Measurements from ENCODE around the gene SLC6A15.

SLC6A15 gene

DNA sequence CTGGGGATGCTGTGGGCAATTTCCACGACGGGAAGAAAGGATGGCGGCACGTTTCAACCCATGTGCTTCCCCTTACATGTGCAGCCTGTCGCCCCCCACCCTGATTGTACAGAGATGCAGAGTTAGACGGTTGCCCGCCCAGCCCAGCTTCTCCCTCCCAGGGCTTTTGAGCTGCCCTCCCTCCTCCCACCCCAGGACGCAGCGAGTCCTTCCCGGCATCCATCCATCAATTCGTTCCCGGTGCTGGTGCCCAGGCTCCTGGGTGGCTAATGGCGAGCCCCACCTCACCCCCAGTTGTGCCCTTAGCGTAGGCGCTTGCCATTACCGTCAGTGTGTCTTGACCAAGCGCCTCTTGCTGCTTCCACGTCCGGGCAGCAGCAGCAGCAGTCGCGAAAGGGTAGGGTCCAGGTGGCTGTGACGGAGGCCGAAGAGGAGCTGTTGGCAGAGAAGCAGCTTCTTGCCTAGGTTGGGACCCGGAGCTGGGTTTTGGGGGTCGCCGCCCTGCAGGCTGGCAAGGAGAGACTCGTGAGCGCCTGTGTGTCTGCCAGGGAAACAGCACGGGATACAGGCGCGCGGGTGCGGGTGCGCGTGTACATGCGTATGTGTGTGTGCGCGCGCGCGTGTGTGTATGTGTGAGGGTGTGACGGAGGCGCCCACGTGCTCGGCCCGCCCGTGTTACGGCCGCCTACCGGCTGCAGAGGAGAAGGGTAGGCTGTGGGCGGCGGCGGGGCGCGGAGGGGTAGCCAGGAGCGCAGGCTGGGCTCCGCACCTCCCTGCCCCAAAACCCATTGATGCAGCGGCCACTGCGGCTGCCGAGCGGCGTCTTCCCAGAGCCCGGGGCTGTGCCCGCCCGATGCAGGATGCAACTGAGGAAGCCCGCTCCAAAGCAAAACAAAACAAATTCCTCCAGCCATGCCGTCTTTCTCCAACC lies at the start of gene SLC6A15:
Gene SLC6A15, minus strand, starts transcription at position 602 of the 931 bp plus-strand sequence. CDS start 20,679 bp downstream, outside the sequence.
- peak; percentile 40 for DNase-seq

DNA sequence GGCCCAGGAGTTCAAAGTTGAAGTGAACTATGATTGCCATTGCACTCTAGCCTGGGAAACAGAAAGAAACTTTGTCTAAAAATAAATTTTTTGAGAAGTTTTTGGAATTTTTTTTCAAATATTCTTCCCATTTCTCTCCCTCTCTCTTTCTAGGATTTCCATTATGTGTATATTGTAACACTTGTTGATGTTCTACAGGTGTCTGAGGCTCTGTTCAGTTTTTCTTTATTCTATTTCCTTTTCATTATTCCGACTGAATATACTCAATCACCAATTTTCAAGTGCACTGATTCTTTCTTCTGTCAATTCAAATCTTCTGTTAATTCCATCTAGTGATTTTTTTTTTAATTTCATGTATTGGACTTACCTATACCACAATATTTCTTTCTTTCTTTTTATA lies 48.3 kb upstream of the SLC6A15 start:
- DNase-seq, result no peak

DNA sequence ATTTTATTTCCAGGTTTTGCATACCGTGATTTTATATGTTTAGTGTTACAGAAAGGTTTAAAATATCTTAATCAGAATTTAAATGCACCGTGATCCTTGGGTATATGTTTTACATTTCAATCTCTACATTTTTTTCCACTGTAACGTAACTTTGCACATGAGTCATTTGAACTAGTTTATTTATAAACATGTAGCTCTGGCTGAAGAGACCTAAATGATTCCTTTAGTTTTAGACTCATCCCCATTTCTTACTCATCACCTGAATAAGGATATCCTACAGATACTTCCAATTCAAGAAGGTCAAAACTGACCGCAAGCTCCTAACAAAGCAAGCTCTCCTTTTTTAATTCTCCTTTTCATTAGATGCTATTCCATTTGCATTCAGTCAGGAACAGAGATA lies 42.7 kb upstream of the SLC6A15 start:
- DNase-seq, result no peak

DNA sequence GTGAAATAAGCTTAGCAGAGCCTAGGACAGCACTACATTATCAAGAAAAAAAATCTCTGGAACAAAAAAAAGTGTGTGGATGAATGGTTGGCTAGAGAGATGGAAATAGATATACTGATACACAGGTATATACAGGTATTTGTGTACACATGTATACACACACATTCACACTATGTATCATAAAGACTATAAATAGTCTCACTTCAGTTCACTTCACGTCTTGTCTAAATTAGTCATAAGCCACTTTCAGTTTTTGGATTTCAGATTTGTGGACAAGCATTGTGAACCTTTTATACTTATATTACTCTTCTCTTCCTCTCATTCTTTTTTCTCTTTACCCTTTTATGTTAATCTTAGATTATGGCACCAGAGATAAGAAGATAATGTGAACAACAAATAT lies 41.8 kb upstream of the SLC6A15 start:
- DNase-seq, result no peak

DNA sequence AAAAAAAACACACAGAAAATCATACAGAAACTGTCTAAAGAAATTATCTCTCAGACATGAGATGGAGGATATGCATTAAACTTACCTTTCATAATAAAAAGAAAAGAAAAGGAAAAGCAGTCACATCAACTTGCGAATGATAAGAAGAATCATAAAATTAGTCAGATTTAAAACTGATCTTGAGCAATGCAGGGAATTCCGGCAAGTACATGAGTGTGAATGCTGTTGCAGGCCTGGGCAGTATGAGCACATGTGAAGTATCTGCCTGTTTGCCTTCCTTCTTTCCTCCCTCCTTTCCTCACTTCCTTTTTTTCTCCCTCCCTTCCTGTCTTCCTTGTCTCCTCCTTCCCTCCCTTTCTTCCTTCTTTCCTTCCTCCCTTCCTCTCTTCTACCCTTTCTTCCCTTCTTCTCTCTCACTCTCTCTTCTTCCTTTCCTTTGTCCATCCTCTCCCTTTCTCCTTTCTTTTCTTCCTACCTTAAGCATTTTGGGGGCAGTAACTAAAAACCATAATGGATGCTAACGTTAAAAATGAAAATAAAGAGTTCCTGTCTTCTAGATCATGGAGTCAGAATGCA lies 38.5 kb upstream of the SLC6A15 start:
- no peak for DNase-seq

DNA sequence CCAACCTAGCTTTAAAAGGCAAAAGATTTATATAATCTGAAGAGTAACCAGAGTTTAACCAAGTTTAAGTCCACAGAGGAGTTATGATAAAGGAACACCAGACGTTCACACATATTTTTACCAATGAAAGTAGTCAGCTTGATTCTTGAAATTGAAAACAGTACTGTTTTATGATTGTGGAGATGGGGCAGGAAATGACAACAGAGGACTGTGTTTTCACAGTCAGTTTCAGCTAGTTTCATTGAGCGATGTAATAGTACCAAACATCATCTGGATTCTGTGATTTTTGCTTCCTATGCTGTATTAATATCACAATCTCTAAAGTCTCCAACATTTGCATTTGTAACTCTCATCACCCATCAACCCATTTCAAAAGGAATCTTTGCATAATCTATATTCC lies 34.2 kb upstream of the SLC6A15 start:
- no peak for DNase-seq

DNA sequence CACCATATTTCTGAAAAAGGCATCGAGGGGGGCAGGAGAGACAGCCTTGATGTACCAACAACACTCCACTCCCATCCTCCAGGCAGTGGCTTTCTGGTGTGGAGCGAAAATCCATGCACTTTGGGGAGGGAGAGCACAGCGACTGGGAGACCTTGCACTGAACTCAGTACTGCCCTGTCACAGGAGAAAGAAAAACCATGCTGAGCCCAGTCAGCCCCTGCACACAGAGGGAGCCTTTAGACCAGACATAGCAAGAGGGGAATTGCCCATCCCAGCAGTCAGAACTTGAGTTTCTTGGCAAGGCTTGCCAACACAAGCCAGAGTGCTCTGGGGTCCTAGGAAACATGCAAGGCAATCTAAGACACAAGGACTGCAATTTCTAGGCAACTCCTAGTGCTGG lies 24.8 kb upstream of the SLC6A15 start:
- DNase-seq, result no peak

DNA sequence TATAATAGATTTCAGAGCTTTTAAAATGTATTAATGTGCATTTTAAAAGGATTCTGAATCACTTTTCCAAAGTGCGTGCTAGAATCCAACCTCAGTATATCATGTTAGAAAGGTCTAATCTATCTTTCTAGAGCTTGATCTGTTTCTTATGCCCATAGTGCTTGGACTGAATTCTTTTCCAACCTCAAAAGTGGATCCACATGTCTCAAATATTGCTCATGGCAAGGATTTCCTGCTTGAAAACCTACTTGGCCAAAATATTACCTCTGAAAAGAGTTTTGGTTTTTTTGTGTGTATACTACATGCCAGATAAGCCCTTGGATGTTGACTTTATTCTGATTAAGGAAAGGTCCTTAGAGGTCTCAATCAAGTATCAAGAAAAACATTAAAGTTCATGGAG lies 16.9 kb upstream of the SLC6A15 start:
- DNase-seq, result no peak

DNA sequence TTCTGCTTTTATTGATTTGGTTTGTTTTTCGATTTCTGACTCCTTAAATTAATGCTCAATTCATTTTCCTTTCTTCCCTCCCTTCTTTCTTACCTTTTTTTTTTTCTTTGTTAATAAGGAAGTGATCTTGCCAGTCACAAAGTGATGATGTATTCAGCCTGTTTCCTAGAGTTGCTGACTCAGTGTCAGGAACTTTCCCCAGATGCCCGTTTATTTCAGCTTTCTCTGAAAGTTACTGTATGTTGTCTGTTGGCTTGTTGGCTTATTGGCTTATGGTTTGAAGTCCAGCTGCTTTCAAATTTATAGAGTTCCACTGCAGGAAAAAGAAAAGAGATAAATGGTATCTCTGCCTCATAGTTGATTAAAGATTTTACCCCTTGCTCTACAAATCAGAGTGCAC lies 12.4 kb upstream of the SLC6A15 start:
- DNase-seq, result no peak

DNA sequence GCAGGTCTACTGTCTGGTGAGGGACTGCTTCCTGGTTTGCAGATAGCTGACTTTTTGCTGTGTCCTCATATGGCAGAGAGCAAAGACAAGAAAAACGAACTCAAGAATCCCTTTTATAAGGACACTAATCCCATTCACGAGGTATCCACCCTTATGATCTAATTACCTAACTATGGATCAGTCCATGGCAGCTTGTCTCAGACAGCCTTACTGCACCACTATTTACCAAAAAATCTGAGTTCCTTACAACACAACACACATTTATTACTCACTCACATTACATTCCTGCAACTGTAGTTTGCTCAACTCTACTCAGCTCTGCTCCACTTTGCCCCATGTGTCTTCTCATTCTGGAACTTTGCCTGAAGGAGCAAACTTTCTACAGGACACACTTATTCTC lies 10.1 kb upstream of the SLC6A15 start:
- DNase-seq, result no peak

DNA sequence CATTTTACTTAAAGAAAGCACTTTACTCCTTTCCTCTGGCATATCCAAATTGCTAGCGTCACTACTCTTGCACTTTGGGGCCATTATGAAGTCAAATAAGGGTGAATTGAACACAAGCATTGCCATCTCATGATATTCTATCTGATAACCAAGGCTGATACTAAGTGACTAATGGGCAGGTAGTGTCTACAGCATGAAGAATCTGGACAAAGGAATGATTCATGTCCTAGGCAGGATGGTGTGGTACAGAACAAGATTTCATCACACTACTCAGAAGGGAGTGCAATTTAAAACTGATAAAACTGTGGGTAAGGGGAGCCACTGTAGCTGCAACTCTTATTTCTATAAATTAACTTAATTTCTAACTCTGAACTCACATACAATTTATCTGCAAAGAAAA lies 7.7 kb upstream of the SLC6A15 start:
- no peak for DNase-seq

DNA sequence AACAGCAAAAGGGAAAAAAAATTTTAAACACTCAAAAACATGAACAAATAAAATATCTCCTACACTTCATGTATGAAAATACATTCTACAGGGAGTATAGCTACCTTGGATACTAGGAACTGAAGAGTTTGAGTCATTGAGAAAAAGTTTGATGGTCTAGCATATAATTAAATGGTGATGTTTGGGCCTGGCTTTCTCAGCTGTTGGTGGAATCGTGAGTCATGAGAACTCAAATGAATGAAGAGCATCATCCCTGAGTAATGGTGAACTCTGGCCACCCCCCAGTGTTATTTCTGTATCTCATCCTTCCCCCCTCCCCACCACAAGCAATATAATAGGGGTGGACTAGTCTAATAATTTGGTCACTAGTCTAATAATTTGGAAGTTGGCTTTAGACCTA lies 6.7 kb upstream of the SLC6A15 start:
- DNase-seq, result no peak

DNA sequence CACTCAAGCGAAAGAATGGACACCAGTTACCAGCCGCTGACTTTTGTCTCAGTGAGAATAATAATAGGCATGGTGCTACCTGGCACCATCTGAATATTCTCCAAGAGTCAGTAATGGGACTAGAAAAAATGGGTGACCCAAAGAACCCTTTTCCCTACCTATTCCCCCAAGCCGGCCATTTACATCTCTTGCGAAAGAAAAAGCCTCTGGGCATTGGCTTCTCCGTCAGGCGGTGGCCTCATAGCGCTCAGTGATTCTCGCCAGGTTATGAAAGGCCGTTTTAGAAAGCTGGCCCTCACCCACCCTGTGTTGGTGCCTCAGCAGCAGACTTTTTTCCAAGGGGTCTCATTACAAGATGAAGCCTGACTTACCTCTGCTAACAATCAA lies 523 bp upstream of the SLC6A15 start:
- DNase-seq, result no peak

DNA sequence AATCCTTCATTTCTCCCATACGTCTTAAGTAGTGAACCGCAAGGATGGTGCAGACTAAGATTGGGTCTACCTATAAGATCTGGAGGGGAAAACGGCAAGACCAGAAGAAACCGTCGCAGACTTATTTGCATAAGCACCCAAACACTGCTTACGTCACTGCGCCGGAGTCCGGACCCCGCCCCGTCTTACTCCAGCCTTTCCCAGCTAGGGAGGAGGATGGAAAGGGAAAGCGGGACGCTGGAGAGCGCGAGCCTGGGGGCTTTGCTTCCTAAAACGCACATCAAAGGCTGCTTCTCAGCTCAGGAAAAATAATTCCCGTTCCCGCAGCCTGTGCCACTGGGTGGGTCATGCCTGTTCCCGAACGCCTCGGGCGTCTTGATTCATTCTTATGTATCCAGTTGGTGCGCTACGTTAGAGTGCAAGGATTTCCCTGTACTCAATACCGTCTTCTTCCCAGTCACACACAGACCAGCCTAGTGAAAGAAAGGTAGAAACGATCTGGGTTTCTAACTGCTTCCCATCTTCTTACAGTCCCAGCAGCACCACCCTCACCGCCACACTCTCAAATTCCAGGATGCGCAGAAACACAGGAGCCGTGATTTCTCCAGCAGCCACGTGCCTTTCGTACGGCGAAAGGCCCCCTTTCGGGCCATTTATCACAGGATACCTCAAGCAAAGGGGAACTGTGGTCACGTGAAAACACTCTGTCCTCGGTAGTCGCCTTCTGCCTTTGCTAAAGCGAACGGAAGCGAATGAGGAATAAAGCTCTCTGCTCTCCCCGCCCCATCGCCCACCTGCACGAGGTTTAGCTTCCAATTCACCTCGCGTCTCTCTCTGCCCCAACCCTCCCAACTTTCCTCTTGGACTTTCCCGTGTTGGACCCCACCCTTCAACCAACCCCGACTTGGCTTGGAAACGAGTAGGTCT lies 1.1 kb downstream of the SLC6A15 start:
- DNase-seq, result peak; percentile 11

DNA sequence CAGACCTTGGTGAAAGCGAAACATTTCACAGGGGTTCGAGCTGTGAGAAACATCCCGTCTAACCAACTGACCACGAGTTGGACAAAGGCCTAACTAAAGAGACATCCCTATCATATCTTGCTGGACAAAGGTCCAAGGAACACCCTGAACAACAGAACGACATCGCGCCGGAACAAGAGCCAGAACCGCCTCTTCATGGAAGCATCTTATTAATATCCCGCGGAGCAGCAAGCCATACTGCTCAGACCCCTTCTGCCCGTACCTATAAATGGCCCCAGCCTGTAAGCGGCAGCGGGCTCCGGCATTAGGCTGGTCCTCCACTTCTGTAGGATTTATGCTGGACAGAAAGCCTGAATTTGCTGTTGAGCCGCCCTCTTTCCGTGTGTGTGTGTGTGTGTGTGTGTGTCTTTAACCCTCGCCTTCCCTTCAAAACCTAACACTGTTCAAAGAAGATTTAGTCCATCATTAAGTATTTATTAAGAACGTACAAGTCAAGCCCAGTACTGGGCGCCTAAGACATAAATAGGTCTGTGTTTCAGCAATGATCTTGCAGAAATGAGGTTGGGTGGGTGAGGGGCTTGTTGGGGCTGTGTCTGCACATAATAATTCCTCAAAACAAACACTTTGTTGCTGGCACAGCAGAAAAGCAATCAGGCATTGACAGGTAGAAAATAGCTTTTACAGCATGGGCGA lies 1.9 kb downstream of the SLC6A15 start:
- no peak for DNase-seq

DNA sequence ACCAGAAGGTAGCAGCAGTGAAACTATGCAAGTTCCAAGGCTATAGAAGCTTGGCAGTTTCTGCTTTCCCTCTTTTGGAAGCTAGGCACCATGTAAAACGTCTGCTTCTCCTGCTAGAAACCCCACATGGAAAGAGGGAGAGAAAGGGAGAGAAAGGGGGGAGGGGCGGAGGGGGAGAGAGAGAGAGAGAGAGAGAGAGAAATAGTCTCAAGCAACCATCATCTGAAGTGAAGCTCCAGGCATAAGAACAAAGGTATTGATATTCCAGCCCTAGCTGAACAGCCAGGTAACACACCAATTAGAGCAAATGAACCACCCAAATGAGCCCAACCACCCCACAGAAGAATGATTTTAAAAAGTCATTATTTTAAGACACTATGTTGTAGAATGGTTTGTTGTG lies 8.5 kb downstream of the SLC6A15 start:
- DNase-seq, result no peak

DNA sequence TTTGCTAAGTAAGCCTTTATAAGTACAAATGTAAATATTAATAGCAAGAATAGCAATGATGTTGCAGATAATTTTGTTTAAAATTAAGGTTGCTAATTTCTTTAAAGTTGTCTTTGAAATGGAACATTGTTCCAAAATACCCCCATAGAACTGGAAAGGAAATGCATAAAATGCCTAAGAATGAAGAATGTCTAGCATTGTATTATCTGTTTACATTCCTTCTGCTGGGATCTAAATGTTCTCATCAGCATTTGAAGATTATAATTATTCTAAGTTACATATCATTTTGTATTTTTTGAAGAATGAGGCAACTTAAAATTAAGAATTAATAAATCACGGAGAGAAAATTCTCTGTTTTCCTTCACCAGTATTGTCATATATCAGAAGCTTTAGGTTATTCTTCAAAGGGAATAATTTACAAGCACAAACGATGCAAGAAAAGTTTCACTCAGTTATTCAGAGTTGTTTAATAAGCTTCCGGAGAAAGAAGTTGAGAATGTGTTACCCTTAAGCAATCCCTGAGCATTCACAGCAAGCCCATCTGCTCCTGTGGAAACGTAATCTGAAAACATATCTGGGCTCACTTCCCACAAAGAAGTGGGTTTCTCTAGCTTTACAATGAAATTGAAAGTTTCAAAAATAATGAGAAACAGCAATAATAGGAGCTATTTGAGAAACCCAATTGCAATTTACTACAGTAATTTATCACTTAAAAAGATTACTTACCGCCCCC lies 21.3 kb downstream of the SLC6A15 start:
- DNase-seq, result no peak

DNA sequence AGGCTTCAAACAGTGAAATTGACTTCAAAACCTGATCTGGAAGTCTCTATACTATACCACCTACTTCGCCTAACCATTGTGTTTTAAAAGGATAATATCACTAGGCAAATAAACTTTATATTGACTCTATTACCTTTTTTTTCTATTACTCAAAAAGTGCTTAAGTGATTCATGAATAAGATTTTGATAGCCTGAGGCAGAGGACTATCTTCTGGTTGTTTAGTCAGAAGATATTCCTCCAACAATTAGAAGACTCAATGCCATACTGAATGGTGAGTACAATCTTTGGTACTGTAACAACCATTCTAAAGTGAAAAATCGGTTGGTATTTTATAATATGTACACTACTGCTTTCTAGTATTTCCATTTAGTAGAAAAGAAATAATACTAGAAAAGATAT lies 22.8 kb downstream of the SLC6A15 start:
- DNase-seq, result no peak

DNA sequence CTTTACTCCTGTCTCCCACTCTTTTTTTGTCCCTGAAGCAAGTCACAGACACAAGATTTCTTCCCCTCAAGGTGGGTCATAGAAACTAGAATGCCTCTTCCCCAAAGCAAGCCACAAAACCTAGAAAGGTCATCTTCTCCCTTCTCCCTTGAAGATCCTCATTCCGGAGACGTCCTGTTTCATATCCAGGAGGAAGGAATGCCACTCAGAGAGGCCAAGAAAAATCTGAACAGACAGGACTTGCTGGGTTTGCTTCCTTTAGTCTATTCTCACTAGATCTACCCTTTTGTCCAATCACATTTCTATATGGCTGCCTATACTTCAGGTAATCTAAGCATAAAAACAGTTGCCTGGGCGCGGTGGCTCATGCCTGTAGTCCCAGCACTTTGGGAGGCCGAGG lies 23.7 kb downstream of the SLC6A15 start:
- no peak for DNase-seq

DNA sequence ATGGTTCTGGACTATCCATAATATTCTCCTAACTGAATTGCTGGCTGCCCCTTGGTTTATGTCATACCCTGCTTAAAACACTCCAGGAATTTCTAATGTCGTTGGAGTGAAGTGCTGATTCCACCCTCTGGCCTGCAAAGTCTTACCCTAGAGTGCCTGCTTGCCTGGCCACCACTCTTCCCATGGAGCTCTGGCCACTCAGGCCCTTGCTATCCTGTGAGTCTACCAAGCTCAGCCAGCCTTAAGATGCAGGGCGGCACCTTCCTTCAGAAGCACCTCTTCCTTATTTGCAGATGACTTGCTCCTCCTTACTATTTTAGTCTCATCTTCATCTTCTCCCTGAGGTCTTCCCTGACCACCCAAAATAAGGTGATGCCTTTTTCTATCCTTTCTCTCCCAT lies 35.3 kb downstream of the SLC6A15 start:
- DNase-seq, result no peak

DNA sequence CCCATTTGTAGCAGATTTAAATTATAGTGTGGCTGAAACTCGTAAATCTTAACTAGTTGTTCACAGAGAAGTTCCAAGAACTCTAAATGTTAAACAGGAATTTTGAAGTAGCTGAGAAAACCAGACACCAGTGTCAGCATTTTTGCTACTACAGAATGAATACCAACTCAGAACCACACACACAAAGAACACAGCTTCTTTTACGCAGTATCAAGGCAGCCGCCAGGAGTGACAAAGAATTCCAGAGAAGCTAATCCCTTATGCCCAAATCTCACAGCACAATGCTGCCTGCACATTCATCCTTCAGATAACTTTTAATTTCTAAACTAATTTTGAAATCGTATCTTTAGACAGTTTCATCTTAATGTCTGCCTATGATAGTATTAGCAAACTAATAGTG lies 37.4 kb downstream of the SLC6A15 start:
- no peak for DNase-seq

DNA sequence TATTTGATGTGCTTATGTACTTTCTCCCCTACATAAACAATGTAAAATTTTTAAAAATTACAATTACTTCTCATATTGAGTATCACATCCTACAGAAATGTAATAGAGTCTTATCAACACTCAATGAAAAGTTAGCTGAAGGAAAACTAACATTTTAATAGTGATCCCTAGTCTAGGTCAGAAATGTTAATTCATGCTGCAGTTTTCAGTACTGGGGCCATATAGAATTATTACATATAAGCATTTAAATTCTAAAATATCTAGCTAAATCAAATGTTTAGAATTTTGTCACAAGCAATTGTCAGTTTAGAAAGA lies 37.8 kb downstream of the SLC6A15 start:
- DNase-seq, result no peak
